Activated CD4-positive, alpha-beta T cell treated with anti-CD3 and anti-CD28 coated beads, Interleukin-2, amount 50 U/mL, for 1 hour (primary cell): Measurements from ENCODE around the gene ARFGAP2.
"Not testable (repeated sequence)": the region's sequence is repeated elsewhere in the genome, so short reads cannot be mapped to it uniquely, and the experiment has no call there.

Experiments
- DNase-seq: peaks from one replicate; pipeline ENCODE4 v3.0.0-alpha.2; 2020

ARFGAP2 gene

GRCh38 chr11:47176328-47177228 is at the start of gene ARFGAP2:
TSS of gene ARFGAP2 (minus strand) at chr11:47176879. CDS start at chr11:47176853, 26 bp downstream.
- peak; percentile 95 for DNase-seq

GRCh38 chr11:47225552-47226400 is 49.1 kb upstream of the ARFGAP2 start:
- no peak for DNase-seq

GRCh38 chr11:47222696-47223095 is 46.0 kb upstream of the ARFGAP2 start:
- no peak for DNase-seq

GRCh38 chr11:47220401-47220821 is 43.7 kb upstream of the ARFGAP2 start:
- no peak for DNase-seq

- peak; percentile 49 for DNase-seq
These were observed 39.6 kb upstream of the ARFGAP2 start for GRCh38 chr11:47216121-47216798.

- no peak for DNase-seq
These were observed 38.8 kb upstream of the ARFGAP2 start for GRCh38 chr11:47215366-47215910.

GRCh38 chr11:47213950-47214565 is 37.4 kb upstream of the ARFGAP2 start:
- peak; percentile 78 for DNase-seq

- DNase-seq: no peak
These were observed 36.3 kb upstream of the ARFGAP2 start for GRCh38 chr11:47212938-47213337.

GRCh38 chr11:47208628-47209027 is 31.9 kb upstream of the ARFGAP2 start:
- no peak for DNase-seq

GRCh38 chr11:47208008-47208552 is 31.4 kb upstream of the ARFGAP2 start:
- DNase-seq: not testable (repeated sequence)

- DNase-seq: no peak
These were observed 30.8 kb upstream of the ARFGAP2 start for GRCh38 chr11:47207459-47207858.

- not testable (repeated sequence) for DNase-seq
These were observed 29.9 kb upstream of the ARFGAP2 start for GRCh38 chr11:47206577-47206976.

- no peak for DNase-seq
These were observed 27.9 kb upstream of the ARFGAP2 start for GRCh38 chr11:47204637-47204989.

GRCh38 chr11:47202576-47202975 is 25.9 kb upstream of the ARFGAP2 start:
- no peak for DNase-seq

GRCh38 chr11:47201015-47201414 is 24.3 kb upstream of the ARFGAP2 start:
- no peak for DNase-seq

GRCh38 chr11:47198161-47198560 is 21.5 kb upstream of the ARFGAP2 start:
- not testable (repeated sequence) for DNase-seq

- no peak for DNase-seq
These were observed 15.4 kb upstream of the ARFGAP2 start for GRCh38 chr11:47192111-47192510.

- not testable (repeated sequence) for DNase-seq
These were observed 14.5 kb upstream of the ARFGAP2 start for GRCh38 chr11:47191137-47191536.

GRCh38 chr11:47189100-47189834 is 12.6 kb upstream of the ARFGAP2 start:
- DNase-seq: no peak

GRCh38 chr11:47188259-47188658 is 11.6 kb upstream of the ARFGAP2 start:
- no peak for DNase-seq

GRCh38 chr11:47187723-47188122 is 11.0 kb upstream of the ARFGAP2 start:
- no peak for DNase-seq
